COR-L47 (cell line): Measurements from ENCODE around the gene GYS1.
"Not testable (repeated sequence)": the region's sequence is repeated elsewhere in the genome, so short reads cannot be mapped to it uniquely, and the experiment has no call there.

Experiments used
- DNase-seq: peaks from one replicate; lab custom pipeline; 2025; lab: John Stamatoyannopoulos, UW

The GYS1 gene

DNA sequence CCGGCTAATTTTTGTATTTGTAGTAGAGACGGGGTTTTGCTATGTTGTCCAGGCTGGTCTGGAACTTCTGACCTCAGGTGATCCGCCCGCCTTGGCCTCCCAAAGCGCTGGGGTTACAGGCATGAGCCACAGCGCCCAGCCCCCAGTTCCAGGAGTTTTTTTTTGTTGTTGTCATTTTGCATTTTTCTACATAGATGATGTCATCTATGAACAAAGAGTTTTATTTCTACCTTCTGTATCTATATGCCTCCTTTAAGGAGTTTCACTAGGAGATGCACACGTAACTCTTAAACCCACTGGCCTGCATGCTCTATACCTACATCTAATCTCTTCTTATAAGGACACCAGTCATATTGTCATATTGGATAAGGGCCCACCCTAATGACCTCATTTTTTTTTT, 54.9 kb downstream of the GYS1 start:
- DNase-seq, result no peak

DNA sequence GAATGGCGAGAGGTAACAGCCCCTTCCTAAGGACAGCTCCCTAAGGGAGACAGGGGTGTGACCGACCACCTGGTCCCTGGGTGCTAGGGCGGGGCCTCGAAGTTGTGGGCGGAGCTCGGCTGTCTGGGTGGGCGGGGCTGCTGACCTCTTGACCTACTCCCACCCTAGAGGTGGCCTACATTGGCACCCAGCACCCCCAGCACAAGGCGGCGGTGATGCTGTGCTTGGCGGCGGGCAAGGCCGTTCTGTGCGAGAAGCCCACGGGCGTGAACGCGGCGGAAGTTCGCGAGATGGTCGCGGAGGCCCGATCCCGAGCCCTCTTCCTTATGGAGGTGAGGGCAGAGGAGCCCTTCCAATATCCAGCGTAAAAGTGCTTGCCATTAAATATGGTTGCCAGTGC, 57.2 kb downstream of the GYS1 start:
- DNase-seq, result no peak

- no peak for DNase-seq
These were observed 58.3 kb downstream of the GYS1 start for GRCh38 chr19:48934837-48935236.

GRCh38 chr19:48933382-48933932, 59.7 kb downstream of the GYS1 start, which contains the start of gene DHDH:
Gene DHDH (plus strand): TSS chr19:48933699. CDS start chr19:48933722, 23 bp downstream.
- peak; percentile 96 for DNase-seq

- no peak for DNase-seq
These were observed 64.7 kb downstream of the GYS1 start for GRCh38 chr19:48928164-48929025.

DNA sequence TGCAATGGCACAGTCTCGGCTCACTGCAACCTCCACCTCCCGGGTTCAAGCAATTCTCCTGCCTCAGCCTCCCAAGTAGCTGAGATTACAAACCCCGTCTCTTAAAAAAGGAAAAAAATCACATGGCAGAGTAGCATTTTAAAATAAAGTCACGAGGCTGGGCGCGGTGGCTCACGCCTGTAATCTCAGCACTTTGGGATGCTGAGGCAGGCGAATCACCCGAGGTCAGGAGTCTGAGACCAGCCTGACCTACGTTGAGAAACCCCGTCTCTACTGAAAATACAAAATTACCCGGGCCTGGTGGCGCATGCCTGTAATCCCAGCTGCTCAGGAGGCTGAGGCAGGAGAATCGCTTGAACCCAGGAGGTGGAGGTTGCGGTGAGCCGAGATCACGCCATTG, 65.4 kb downstream of the GYS1 start:
- DNase-seq, result not testable (repeated sequence)

GRCh38 chr19:48926909-48927308, 66.2 kb downstream of the GYS1 start:
- DNase-seq, result no peak

DNA sequence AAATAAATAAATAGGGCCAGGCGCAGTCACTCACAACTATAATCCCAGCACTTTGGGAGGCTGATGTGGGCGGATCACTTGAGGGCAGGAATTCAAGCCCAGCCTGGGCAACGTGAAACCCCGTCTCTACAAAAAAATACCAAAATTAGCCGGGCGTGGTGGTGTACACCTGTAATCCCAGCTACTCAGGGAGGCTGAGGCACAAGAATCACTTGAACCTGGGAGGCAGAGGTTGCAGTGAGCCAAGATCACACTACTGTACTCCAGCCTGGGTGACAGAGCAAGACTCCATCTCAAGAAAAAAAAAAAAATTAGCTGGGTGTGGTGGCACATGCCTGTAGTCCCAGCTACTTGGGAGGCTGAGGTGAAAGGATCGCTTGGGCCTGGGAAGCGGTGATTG, 67.2 kb downstream of the GYS1 start:
- not testable (repeated sequence) for DNase-seq

DNA sequence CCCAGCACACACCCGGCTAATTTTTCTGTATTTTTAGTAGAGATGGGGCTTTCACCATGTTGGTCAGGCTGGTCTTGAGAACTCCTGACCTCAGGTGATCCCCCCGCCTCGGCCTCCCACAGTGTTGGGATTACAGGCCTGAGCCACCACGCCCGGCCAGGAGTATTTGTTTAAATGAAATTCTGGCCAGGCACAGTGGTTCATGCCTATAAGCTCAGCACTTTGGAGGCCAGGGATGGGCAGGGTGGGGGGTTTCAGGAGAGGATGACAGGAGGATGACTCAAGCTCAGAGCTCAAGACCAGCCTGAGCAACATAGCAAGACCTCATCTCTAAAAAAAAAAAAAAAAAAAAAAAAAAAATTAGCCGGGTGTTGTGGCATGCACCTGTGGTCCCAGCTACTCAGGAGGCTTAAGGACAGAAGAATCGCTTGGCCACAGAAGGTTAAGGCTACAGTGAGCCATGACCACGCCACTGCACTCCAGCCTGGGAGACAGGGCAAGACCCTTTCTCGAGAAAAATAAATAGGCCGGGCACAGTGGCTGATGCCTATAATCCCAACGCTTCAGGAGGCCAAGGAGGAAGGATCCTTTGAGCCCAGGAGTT, 67.8 kb downstream of the GYS1 start:
- DNase-seq, result no peak

GRCh38 chr19:48922548-48923490, 70.3 kb downstream of the GYS1 start:
- no peak for DNase-seq

- DNase-seq, result no peak
These were observed 71.2 kb downstream of the GYS1 start for GRCh38 chr19:48921721-48922500.

GRCh38 chr19:48920949-48921348, 72.2 kb downstream of the GYS1 start:
- DNase-seq, result no peak

DNA sequence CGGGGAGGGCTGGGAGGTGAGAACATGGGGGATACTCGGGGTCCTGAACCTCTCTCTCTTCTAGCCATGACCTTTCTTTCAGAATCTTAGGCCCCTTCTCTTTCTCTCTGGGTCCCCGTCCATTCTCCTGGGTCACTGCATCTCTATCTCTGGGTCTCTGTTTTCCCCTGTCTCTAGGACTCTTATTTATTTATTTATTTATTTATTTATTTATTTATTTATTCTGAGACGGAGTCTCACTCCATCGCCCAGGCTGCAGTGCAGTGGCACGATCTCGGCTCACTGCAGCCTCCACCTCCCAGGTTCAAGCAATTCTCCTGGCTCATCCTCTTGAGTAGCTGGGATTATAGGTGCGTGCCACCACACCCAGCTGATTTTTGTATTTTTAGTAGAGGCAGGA, 73.8 kb downstream of the GYS1 start:
- not testable (repeated sequence) for DNase-seq

- peak; percentile 3 for DNase-seq
These were observed 74.3 kb downstream of the GYS1 start for GRCh38 chr19:48918801-48919247.
